Activated CD8-positive, alpha-beta T cell treated with anti-CD3 and anti-CD28 coated beads, Interleukin-2, amount 10 ng/mL, durations not matched to agents 7 days and 5 days (primary cell): ENCODE data around the gene ZRANB2. TPM values are rescaled to one million over a fixed set of nuclear protein-coding genes. Genes with fewer than 3 reads are reported as not detected.

Source experiments
- ATAC-seq: fragments of 150-1000 bp; cut with Tn5 transposase; one replicate; pipeline ENCODE4 v1.10.0; 2021; ENCODE audit warnings: moderate library complexity
- CTCF ChIA-PET: fragments of 350-600 bp; sonication (Branson Sonifier 250); formaldehyde crosslinking; loops from one replicate; lab custom pipeline; 2021; ENCODE audit warnings: antibody characterized with exemption; lab: Charles Lee
- POLR2A ChIA-PET: fragments of 350-600 bp; sonication (Branson Sonifier 250); formaldehyde crosslinking; loops from one replicate; lab custom pipeline; 2021; ENCODE audit warnings: antibody characterized with exemption; lab: Charles Lee
- DNase-seq: peaks from one replicate; pipeline ENCODE4 v3.0.0-alpha.2; 2020
- H3K27ac Mint-ChIP-seq: one replicate; pipeline ENCODE4 v1.8.0; 2021; ENCODE audit warnings: mild to moderate bottlenecking, mixed read lengths
- H3K27me3 Mint-ChIP-seq: one replicate; pipeline ENCODE4 v1.8.0; 2021; ENCODE audit warnings: low read depth, mixed read lengths
- H3K36me3 Mint-ChIP-seq: one replicate; pipeline ENCODE4 v1.8.0; 2021; ENCODE audit warnings: low read depth, mixed read lengths
- H3K4me1 Mint-ChIP-seq: one replicate; pipeline ENCODE4 v1.8.0; 2021; ENCODE audit warnings: low read depth, mixed read lengths
- H3K4me3 Mint-ChIP-seq: one replicate; pipeline ENCODE4 v1.8.0; 2021; ENCODE audit warnings: mild to moderate bottlenecking, mixed read lengths
- H3K9me3 Mint-ChIP-seq: one replicate; pipeline ENCODE4 v1.8.0; 2022; ENCODE audit warnings: mixed read lengths; ENCODE audit not compliant: insufficient read depth
- total RNA-seq, 2 experiments: library from RNA; stranded (reverse); gene quantifications; one replicate each; pipeline ENCODE4 v1.2.3, GENCODE V29; 2021

ZRANB2 gene, protein sequence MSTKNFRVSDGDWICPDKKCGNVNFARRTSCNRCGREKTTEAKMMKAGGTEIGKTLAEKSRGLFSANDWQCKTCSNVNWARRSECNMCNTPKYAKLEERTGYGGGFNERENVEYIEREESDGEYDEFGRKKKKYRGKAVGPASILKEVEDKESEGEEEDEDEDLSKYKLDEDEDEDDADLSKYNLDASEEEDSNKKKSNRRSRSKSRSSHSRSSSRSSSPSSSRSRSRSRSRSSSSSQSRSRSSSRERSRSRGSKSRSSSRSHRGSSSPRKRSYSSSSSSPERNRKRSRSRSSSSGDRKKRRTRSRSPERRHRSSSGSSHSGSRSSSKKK
- 10 to 100 TPM; 95.9 to 98.6 TPM for total RNA-seq

- ChIA-PET CTCF (interaction anchor here (0.7 to 1.9 kb wide), 13 partner anchors 9 to 876 kb away, joined by 3 to 9 read pairs (median 5); partner anchors contain the start of genes CTH and SRSF11), POLR2A (interaction anchor here (0.5 to 2.0 kb wide), 13 partner anchors 9 to 875 kb away, joined by 3 to 14 read pairs (median 4); partner anchors contain the start of genes ANKRD13C, LRRC40 and PTGER3)
- Mint-ChIP-seq H3K4me1 (peaks cover 26% of the 10 kb centered on the region), H3K27me3 (peaks cover 9% of the 10 kb centered on the region), H3K36me3 (peaks cover 15% of the 10 kb centered on the region), H3K9me3 (no peaks in the 10 kb centered on the region), H3K4me3 (peak within 1 kb of the TSS; percentile 99), H3K27ac (peak within 1 kb of the TSS; percentile 100)
- peak; percentile 98 for ATAC-seq
- DNase-seq, result peak; percentile 94
These were observed at the start of gene ZRANB2 for GRCh38 chr1:71080739-71081696. TSS of gene ZRANB2 (minus strand) at chr1:71081035. CDS start at chr1:71080995, 40 bp downstream.

GRCh38 chr1:71128060-71128459 lies 47.2 kb upstream of the ZRANB2 start:
- POLR2A ChIA-PET, result no interaction called here
- H3K4me3 Mint-ChIP-seq, result no peak overlapping the region
- H3K36me3 Mint-ChIP-seq, result no peaks in the 10 kb centered on the region
- H3K9me3 Mint-ChIP-seq, result peaks cover 24% of the 10 kb centered on the region
- no peaks in the 10 kb centered on the region for H3K4me1 Mint-ChIP-seq
- CTCF ChIA-PET, result no interaction called here
- H3K27me3 Mint-ChIP-seq, result no peaks in the 10 kb centered on the region
- DNase-seq, result no peak
- H3K27ac Mint-ChIP-seq, result no peak overlapping the region
- no peak for ATAC-seq

DNA sequence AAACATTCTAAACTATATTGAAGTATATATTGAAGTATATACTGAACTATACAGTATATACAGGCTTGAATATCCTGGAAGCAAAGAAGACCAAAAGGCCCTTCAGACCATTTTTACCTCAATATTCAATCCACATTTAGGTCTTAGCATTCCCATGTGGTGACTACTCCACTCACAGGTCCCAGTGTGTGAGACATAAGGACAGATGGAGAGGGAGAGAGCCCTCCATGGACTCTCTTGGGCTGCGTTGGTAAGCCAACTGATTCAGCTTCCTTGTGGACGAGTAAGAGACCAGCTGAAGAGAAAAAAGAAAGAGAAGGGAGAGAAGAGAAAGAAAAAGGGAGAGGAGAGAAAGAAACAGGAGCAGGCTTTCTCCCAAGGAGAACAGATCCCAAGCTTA lies 37.3 kb upstream of the ZRANB2 start:
- no peak for DNase-seq
- H3K4me1 Mint-ChIP-seq, result no peaks in the 10 kb centered on the region
- no peak overlapping the region for H3K27ac Mint-ChIP-seq
- H3K4me3 Mint-ChIP-seq, result no peak overlapping the region
- ChIA-PET POLR2A (no interaction called here), CTCF (no interaction called here)
- H3K36me3 Mint-ChIP-seq, result no peaks in the 10 kb centered on the region
- H3K27me3 Mint-ChIP-seq, result no peaks in the 10 kb centered on the region
- ATAC-seq, result no peak
- no peaks in the 10 kb centered on the region for H3K9me3 Mint-ChIP-seq

DNA sequence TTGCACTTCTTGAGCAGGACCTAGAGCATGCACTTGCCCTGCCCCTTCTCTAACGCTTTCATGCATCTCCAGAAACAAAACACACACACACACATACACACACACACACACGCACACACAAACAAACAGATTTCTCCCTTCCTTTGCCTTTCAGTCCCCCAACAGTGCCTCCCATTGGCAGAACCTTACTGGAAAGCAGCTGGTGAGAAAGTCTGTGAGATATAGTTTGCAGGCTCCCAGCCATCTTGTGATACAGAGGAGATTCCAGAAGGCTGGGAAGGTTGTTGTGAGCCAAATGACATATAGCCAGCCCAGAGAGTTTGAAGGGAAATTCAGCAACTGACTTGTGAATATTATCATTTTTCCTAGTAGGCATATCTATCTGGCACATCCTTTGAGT lies 35.9 kb upstream of the ZRANB2 start:
- H3K27ac Mint-ChIP-seq, result no peak overlapping the region
- no peaks in the 10 kb centered on the region for H3K4me1 Mint-ChIP-seq
- no peak for ATAC-seq
- no peaks in the 10 kb centered on the region for H3K27me3 Mint-ChIP-seq
- ChIA-PET POLR2A (no interaction called here), CTCF (no interaction called here)
- no peaks in the 10 kb centered on the region for H3K9me3 Mint-ChIP-seq
- DNase-seq, result no peak
- no peak overlapping the region for H3K4me3 Mint-ChIP-seq
- no peaks in the 10 kb centered on the region for H3K36me3 Mint-ChIP-seq

GRCh38 chr1:71106658-71107322 lies 26.0 kb upstream of the ZRANB2 start:
- Mint-ChIP-seq H3K27me3 (no peaks in the 10 kb centered on the region), H3K9me3 (no peaks in the 10 kb centered on the region), H3K27ac (no peak overlapping the region), H3K4me3 (no peak overlapping the region), H3K36me3 (no peaks in the 10 kb centered on the region), H3K4me1 (no peaks in the 10 kb centered on the region)
- ChIA-PET POLR2A (no interaction called here), CTCF (no interaction called here)
- DNase-seq (no peak), ATAC-seq (no peak)

DNA sequence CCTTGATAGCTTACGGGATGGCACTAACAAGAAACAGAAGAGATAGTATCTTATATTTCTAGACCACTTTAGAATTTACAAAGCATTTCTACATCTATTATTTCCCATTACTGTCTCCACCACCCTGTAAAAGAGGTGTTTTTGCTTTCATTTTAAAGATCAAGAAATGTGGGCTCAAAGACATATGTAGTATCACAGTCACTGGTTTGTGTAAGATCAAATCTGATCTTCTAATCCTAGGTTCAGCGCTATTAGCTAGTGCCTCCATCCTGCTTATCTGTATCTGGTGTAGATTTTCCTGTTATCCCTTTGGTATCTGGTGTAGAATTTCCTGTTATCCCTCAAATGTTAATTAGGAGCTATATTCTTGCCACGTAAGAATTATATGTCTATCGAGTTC lies 23.6 kb upstream of the ZRANB2 start:
- Mint-ChIP-seq H3K9me3 (no peaks in the 10 kb centered on the region), H3K27me3 (no peaks in the 10 kb centered on the region), H3K27ac (no peak overlapping the region), H3K4me1 (no peaks in the 10 kb centered on the region), H3K4me3 (no peak overlapping the region), H3K36me3 (no peaks in the 10 kb centered on the region)
- DNase-seq (no peak), ATAC-seq (no peak)
- POLR2A ChIA-PET, result no interaction called here
- CTCF ChIA-PET, result no interaction called here

DNA sequence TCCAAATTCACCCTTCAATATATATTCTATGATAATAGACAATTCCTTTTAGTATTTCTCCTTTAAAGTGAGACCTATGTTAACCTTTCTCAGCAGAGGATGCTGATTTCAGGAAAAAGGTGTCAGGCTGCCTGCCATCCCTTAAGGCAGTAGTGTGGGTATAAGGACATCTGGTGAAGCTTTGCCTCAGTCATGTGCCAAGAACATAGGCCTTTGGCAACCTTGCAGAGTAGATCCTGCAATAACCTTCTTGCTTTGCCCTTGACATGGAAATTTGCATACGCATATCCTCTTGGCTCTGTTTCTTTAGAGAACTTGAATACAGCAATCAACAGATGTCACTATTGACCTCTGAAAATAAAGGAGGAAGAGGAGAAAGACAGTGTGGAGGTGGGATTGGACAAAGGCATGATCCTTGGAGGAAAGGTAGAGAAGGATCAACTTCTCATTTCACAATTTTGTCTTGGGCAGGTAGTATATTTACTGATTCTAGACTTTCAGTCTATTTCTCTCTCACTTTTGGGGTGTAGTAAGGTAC lies 21.1 kb upstream of the ZRANB2 start:
- ATAC-seq (no peak), DNase-seq (no peak)
- ChIA-PET POLR2A (interaction anchor here (0.8 kb wide), 1 partner anchor 21 kb away, joined by 4 read pairs; the partner anchor contains the start of gene ZRANB2), CTCF (no interaction called here)
- Mint-ChIP-seq H3K4me1 (no peaks in the 10 kb centered on the region), H3K27me3 (peaks cover 3% of the 10 kb centered on the region), H3K36me3 (no peaks in the 10 kb centered on the region), H3K27ac (no peak overlapping the region), H3K9me3 (no peaks in the 10 kb centered on the region), H3K4me3 (no peak overlapping the region)

GRCh38 chr1:71097428-71097827 lies 16.6 kb upstream of the ZRANB2 start:
- Mint-ChIP-seq H3K36me3 (no peaks in the 10 kb centered on the region), H3K9me3 (no peaks in the 10 kb centered on the region), H3K4me1 (no peaks in the 10 kb centered on the region), H3K27ac (no peak overlapping the region), H3K4me3 (no peak overlapping the region), H3K27me3 (peaks cover 3% of the 10 kb centered on the region)
- ChIA-PET CTCF (no interaction called here), POLR2A (no interaction called here)
- no peak for DNase-seq
- no peak for ATAC-seq

DNA sequence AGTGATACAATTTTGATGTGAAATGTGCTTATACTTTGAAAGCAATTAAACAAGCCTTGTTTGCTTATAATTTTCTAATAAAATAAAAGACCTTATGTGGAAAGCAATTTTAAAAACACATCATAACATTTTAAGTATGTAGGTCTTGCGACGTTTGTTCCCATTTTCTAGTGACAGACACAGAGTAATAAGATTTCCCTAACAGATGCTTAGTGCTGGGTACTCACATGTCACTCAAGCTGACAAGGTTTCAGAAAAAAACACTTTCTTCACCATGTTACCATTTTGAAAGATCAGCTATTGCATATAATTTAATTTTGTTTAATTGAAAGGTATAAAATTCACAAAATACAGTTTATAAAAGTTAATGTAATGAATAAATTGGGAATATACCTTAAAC lies 14.1 kb upstream of the ZRANB2 start:
- ATAC-seq (no peak), DNase-seq (no peak)
- Mint-ChIP-seq H3K27me3 (peaks cover 3% of the 10 kb centered on the region), H3K36me3 (no peaks in the 10 kb centered on the region), H3K27ac (no peak overlapping the region), H3K9me3 (no peaks in the 10 kb centered on the region), H3K4me1 (no peaks in the 10 kb centered on the region), H3K4me3 (no peak overlapping the region)
- ChIA-PET CTCF (interaction anchor here (1.5 kb wide), 1 partner anchor 943 kb away, joined by 5 read pairs; no protein-coding TSS in a partner anchor), POLR2A (no interaction called here)

DNA sequence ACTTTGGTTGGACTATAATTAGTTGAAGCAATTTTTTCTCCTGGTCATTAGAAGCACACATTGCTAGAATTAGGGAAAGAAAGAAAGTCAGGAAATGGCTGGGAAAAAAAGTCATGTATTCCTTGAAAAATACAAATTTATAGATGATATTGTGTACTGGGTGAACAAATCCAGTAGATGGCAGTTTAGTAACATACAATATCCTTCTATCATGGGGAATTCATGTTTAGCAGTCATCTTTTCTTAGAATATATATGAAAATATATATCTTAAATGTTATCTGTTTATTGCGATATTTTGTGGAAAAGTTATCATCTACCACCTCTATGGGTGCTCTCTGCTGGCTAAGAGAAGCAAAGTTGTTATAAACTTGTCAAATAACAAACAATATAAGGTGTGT lies 13.1 kb upstream of the ZRANB2 start:
- Mint-ChIP-seq H3K27me3 (no peaks in the 10 kb centered on the region), H3K4me1 (no peaks in the 10 kb centered on the region)
- POLR2A ChIA-PET, result no interaction called here

GRCh38 chr1:71089536-71090270 lies 8.9 kb upstream of the ZRANB2 start:
- ATAC-seq (no peak), DNase-seq (no peak)
- H3K27me3 Mint-ChIP-seq, result peaks cover 2% of the 10 kb centered on the region
- no peak overlapping the region for H3K27ac Mint-ChIP-seq
- H3K4me3 Mint-ChIP-seq, result no peak overlapping the region
- ChIA-PET CTCF (interaction anchor here (0.9 kb wide), 1 partner anchor 9 kb away, joined by 5 read pairs; the partner anchor contains the start of gene ZRANB2), POLR2A (no interaction called here)
- H3K36me3 Mint-ChIP-seq, result no peaks in the 10 kb centered on the region
- H3K4me1 Mint-ChIP-seq, result no peaks in the 10 kb centered on the region
- H3K9me3 Mint-ChIP-seq, result no peaks in the 10 kb centered on the region

More for the DNA sequence above, 13.1 kb upstream of the ZRANB2 start:
- DNase-seq (no peak), ATAC-seq (no peak)
- CTCF ChIA-PET, result no interaction called here
- no peaks in the 10 kb centered on the region for H3K36me3 Mint-ChIP-seq
- H3K9me3 Mint-ChIP-seq, result no peaks in the 10 kb centered on the region
- no peak overlapping the region for H3K4me3 Mint-ChIP-seq
- no peak overlapping the region for H3K27ac Mint-ChIP-seq
